ENCODE results near the gene POLD4. TPM values are rescaled to one million over a fixed set of nuclear protein-coding genes. Genes with fewer than 3 reads are reported as not detected.

The POLD4 gene
- total and polyA plus RNA-seq, 2 experiments from 2014 or later = 109 to 121 TPM

- Histone ChIP-seq H3K9me2 (ENCODE audit: insufficient read depth) (no peaks in the 10 kb centered on the region), H3K4me2 (ENCODE audit: unreplicated experiment) (peak overlapping the region; percentile 93), H3K4me3 (peak overlapping the region; percentile 82), H3K27me3 (replicated peaks; ENCODE audit: insufficient read depth) (no peaks in the 10 kb centered on the region), H3K36me3 (ENCODE audit: low read depth) (no peaks in the 10 kb centered on the region; the same call in 1 of the 2 replicates), H3K9ac (peak overlapping the region; percentile 79), H4K20me1 (ENCODE audit: insufficient read depth) (no peaks in the 10 kb centered on the region), H3K27ac (no peak overlapping the region), H2AFZ (peak overlapping the region; percentile 64), H3K9me3 (ENCODE audit: low read depth) (no peaks in the 10 kb centered on the region), H3F3A (ENCODE audit: insufficient read depth) (no peaks in the 10 kb centered on the region), H3K4me1 (ENCODE audit: insufficient read depth) (0 out of 2 replicates have a peak, but pooled peaks cover 12% of the 10 kb centered on the region), H3K79me2 (ENCODE audit: insufficient read depth) (no peaks in the 10 kb centered on the region)
- in situ Hi-C loops (cut with MboI) = no loop called here
- no peak for TF ChIP-seq EZH2phosphoT487 (IDR thresholded peaks at IDR 0.05; ENCODE audit: insufficient read depth, low read depth)
- TF ChIP-seq EZH2 (IDR thresholded peaks at IDR 0.05; ENCODE audit: insufficient read depth, poor library complexity, severe bottlenecking) = no peak
- WGBS, 2 experiments (ENCODE audit: low coverage in 1 of 2, low lambda C conversion rate in 2 of 2, missing lambda C conversion rate in 2 of 2) = 2% methylated on average over 35 to 42 of the region's 43 CpGs
- DNase-seq = peak; percentile 52
Measured at GRCh38 chr11:67303835-67304411, 49.4 kb downstream of the POLD4 start.

- H3K27ac ChIP-seq = no peak within 1 kb of the TSS
- H2AFZ ChIP-seq = peak within 1 kb of the TSS; percentile 64
- 1 to 2% methylated on average over 40 of the region's 65 CpGs for WGBS, 2 experiments (ENCODE audit: low coverage in 1 of 2, low lambda C conversion rate in 2 of 2, missing lambda C conversion rate in 2 of 2)
Measured at GRCh38 chr11:67303132-67303834, 50.1 kb downstream of the POLD4 start, which contains the start of gene SSH3. TSS of gene SSH3 (plus strand) at chr11:67303530. CDS start at chr11:67303626, 96 bp downstream.

GRCh38 chr11:67302571-67303131 lies 50.7 kb downstream of the POLD4 start:
- WGBS, 2 experiments (ENCODE audit: low coverage in 1 of 2, low lambda C conversion rate in 2 of 2, missing lambda C conversion rate in 2 of 2) = 19 to 25% methylated on average over 20 to 23 of the region's 23 CpGs
- Histone ChIP-seq H3K79me2 (ENCODE audit: insufficient read depth) (peaks cover 10% of the 10 kb centered on the region; the same call in 1 of the 2 replicates), H3K9me3 (ENCODE audit: low read depth) (no peaks in the 10 kb centered on the region), H3K4me1 (ENCODE audit: insufficient read depth) (0 out of 2 replicates have a peak, but pooled peaks cover 12% of the 10 kb centered on the region), H3K9me2 (ENCODE audit: insufficient read depth) (no peaks in the 10 kb centered on the region), H3K27me3 (replicated peaks; ENCODE audit: insufficient read depth) (no peaks in the 10 kb centered on the region), H3K27ac (no peak overlapping the region), H3K36me3 (ENCODE audit: low read depth) (no peaks in the 10 kb centered on the region; the same call in 1 of the 2 replicates), H4K20me1 (ENCODE audit: insufficient read depth) (no peaks in the 10 kb centered on the region), H3K4me3 (peak overlapping the region; percentile 82), H2AFZ (peak overlapping the region; percentile 64), H3F3A (ENCODE audit: insufficient read depth) (no peaks in the 10 kb centered on the region), H3K4me2 (ENCODE audit: unreplicated experiment) (peak overlapping the region; percentile 93), H3K9ac (peak overlapping the region; percentile 79)
- in situ Hi-C loops (cut with MboI) = no loop called here
- TF ChIP-seq EZH2phosphoT487 (IDR thresholded peaks at IDR 0.05; ENCODE audit: insufficient read depth, low read depth) (no peak), EZH2 (IDR thresholded peaks at IDR 0.05; ENCODE audit: insufficient read depth, poor library complexity, severe bottlenecking) (no peak)
- peak; percentile 37 for DNase-seq

More at GRCh38 chr11:67303132-67303834, 50.1 kb downstream of the POLD4 start, which contains the start of gene SSH3:
- Histone ChIP-seq H3K9ac (peak within 1 kb of the TSS; percentile 79), H3F3A (ENCODE audit: insufficient read depth) (no peaks in the 10 kb centered on the region), H3K9me2 (ENCODE audit: insufficient read depth) (no peaks in the 10 kb centered on the region), H3K27me3 (replicated peaks; ENCODE audit: insufficient read depth) (no peaks in the 10 kb centered on the region), H3K4me2 (ENCODE audit: unreplicated experiment) (peak within 1 kb of the TSS; percentile 93), H3K9me3 (ENCODE audit: low read depth) (no peaks in the 10 kb centered on the region), H3K4me1 (ENCODE audit: insufficient read depth) (0 out of 2 replicates have a peak, but pooled peaks cover 12% of the 10 kb centered on the region), H3K4me3 (peak within 1 kb of the TSS; percentile 82), H4K20me1 (ENCODE audit: insufficient read depth) (no peaks in the 10 kb centered on the region), H3K36me3 (ENCODE audit: low read depth) (no peaks in the 10 kb centered on the region; the same call in 1 of the 2 replicates), H3K79me2 (ENCODE audit: insufficient read depth) (peaks cover 3% of the 10 kb centered on the region; the same call in 1 of the 2 replicates)
- DNase-seq = peak; percentile 82
- TF ChIP-seq EZH2 (IDR thresholded peaks at IDR 0.05; ENCODE audit: insufficient read depth, poor library complexity, severe bottlenecking) = no peak
- no peak for TF ChIP-seq EZH2phosphoT487 (IDR thresholded peaks at IDR 0.05; ENCODE audit: insufficient read depth, low read depth)
- in situ Hi-C loops (cut with MboI) = no loop called here

DNA sequence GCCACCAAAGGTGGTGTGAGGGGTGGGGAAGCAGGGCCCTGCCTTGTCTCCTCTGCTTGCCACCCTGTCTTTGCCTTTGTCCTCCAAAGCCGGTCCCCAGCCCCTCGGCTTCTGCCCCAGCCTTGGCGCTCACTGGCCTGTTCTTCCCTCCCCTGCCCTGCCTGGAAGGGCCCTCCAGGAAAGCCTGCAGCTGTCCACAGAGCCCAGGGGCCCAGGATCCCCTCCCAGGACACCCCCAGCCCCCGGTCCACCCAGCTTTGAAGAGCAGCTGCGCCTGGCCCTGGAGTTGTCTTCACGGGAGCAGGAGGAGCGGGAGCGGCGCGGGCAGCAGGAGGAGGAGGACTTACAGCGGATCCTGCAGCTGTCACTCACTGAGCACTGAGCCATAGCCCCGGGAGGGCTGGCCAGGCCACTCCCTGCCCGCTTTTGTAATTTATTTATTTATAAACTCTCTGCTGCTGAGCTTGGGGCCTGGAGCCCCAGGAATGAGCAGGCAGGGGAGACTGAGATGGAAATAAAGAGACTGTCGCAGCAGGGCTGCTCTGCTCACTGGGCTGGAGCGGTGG lies 51.3 kb downstream of the POLD4 start:
- no peaks in the 10 kb centered on the region for H4K20me1 ChIP-seq (ENCODE audit: insufficient read depth)
- H2AFZ ChIP-seq = no peak overlapping the region
- H3K9ac ChIP-seq = no peak overlapping the region
- WGBS, 2 experiments (ENCODE audit: low coverage in 1 of 2, low lambda C conversion rate in 2 of 2, missing lambda C conversion rate in 2 of 2) = 31 to 40% methylated on average over 15 of the region's 15 CpGs
- H3K4me3 ChIP-seq = no peak overlapping the region
- peaks cover 15% of the 10 kb centered on the region for H3K79me2 ChIP-seq (ENCODE audit: insufficient read depth)
- DNase-seq = peak; percentile 44
- no peaks in the 10 kb centered on the region for H3F3A ChIP-seq (ENCODE audit: insufficient read depth)
- H3K4me1 ChIP-seq (ENCODE audit: insufficient read depth) = 0 out of 2 replicates have a peak, but pooled peaks cover 12% of the 10 kb centered on the region
- H3K9me3 ChIP-seq (ENCODE audit: low read depth) = no peaks in the 10 kb centered on the region
- no peak overlapping the region for H3K27ac ChIP-seq
- no peaks in the 10 kb centered on the region for H3K9me2 ChIP-seq (ENCODE audit: insufficient read depth)
- TF ChIP-seq EZH2 (IDR thresholded peaks at IDR 0.05; ENCODE audit: insufficient read depth, poor library complexity, severe bottlenecking) (no peak), EZH2phosphoT487 (IDR thresholded peaks at IDR 0.05; ENCODE audit: insufficient read depth, low read depth) (no peak)
- H3K27me3 ChIP-seq (replicated peaks; ENCODE audit: insufficient read depth) = no peaks in the 10 kb centered on the region
- H3K4me2 ChIP-seq (ENCODE audit: unreplicated experiment) = no peak overlapping the region
- in situ Hi-C loops (cut with MboI) = no loop called here
- peaks cover 1% of the 10 kb centered on the region for H3K36me3 ChIP-seq (ENCODE audit: low read depth)

Data from GM23248 (cell line).